GM21367 (cell line): ENCODE data around the gene C3orf52.
"Not testable (repeated sequence)": the region's sequence is repeated elsewhere in the genome, so short reads cannot be mapped to it uniquely, and the experiment has no call there.

Experiments used
- ATAC-seq: cut with Tn5 transposase; IDR thresholded peaks from one replicate; pipeline ENCODE4 v1.9.1; 2021; ENCODE audit not compliant: unreplicated experiment

C3orf52 gene, protein sequence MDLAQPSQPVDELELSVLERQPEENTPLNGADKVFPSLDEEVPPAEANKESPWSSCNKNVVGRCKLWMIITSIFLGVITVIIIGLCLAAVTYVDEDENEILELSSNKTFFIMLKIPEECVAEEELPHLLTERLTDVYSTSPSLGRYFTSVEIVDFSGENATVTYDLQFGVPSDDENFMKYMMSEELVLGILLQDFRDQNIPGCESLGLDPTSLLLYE

DNA sequence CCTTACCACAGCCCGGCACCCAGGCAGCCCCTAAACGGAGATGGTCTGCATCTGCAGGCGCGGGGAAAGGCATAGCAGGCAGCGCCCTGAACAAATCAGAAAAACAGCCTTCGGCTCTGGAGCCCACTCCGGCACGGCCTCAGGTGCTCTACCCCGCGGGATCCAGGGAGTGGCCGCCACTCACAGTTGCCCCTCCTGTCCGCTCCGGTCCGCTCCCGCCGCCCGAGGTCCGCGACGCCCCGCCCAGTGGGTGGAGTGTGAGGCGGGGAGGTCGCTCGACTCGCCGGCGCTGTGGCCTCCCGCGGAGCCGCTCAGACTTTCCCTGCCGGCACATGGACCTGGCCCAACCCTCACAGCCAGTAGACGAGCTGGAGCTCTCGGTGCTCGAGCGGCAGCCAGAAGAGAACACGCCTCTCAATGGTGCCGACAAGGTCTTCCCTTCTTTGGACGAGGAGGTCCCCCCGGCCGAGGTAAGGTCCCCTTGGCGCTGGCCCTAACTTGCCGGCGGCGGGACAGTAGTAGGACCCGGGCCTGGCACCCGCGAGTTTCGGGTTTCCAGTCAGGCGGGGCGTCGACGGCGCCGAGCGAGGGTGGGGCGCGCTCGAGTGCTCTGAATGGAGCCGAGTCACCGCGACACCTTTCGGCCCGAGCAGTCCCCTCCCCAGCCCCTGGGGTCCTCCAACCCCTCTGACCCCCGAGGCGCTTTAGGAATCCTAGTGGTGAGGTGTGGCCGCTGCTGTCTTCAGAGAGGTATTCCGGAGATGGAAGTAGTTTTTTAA is at the start of gene C3orf52:
C3orf52 (plus strand) TSS at position 314 of the 779 bp plus-strand sequence; CDS start at position 333, 19 bp downstream.
- peak; percentile 91 for ATAC-seq

DNA sequence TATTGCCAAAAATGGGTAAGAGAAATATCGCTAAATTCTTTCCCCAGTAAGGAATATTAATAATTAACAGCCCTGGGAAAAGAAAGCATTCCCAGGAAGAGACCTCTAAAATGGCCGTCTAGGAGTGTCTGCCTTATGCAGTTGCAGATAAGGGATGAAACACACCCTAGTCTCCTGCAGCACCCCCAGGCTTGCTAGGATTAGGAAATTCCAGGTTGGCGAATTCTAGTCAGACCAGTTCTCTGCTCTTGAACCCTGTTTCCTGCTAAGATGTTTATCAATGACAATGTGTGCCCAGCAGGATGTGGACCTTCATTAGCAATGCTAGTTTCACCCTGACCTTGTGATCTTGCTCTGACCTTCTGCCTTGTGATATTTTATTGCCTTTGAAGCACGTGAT is 49.0 kb upstream of the C3orf52 start:
- not testable (repeated sequence) for ATAC-seq

- no peak for ATAC-seq
Measured at GRCh38 chr3:112038863-112039262, 47.3 kb upstream of the C3orf52 start.

DNA sequence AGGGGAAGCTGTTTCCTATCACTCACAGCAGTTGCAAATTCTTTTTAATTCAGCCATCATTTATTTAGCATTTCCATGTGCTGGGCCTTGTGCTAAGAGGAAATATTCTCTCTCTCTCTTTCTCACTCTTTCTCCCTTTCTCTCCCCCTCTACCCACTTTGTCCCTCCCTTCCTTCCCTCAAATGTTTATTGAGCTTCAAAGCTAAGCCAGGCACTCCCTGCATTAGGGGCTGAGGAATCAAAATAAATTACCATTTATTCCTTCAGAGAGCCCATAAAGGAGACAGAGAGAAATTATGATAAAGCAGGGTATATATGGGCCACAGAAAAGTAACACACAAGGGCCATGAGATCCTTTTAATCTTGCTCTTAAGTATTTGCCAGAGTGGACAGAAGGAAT is 44.9 kb upstream of the C3orf52 start:
- no peak for ATAC-seq

DNA sequence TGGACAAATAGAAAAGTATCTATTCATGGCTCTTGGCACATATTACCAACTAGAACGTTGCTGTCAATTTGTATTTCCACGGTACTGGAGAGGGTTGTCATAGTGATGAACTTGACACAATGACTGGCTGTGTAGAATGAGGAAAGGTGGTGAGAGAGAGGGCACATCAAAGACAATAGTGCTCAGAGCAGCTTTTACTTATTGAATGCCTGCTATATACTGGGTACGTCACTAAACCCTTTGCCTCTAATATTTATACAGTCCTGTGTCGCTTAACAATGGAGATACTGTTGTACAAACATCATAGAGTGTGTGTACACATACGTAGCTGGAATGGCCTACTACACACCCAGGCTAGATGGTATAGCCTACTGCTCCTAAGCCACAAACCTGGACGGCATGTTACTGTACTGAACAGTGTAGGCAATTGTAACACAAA is 43.3 kb upstream of the C3orf52 start:
- ATAC-seq: no peak

GRCh38 chr3:112043621-112044201 is 42.5 kb upstream of the C3orf52 start:
- ATAC-seq: peak; percentile 89

GRCh38 chr3:112046599-112046998 is 39.6 kb upstream of the C3orf52 start:
- no peak for ATAC-seq

DNA sequence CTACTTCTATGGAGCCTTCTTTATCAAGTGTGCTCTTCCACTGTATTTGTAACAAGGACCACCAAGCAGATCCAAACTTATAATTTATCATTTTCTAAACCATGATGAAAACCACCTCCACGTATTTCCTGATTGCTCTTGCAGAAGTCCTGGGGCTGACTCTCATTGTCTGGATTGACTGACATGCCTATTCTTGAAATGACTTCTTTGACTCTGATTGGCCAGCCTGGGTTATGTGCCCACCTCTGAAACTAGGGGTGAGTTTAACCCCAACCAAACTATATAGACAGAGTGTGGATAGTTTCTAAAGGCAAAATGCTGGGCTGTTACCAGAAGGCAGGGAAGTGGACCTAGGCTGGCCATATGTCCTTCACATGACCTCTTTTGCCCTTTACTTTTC is 38.9 kb upstream of the C3orf52 start:
- no peak for ATAC-seq

- ATAC-seq: no peak
Measured at GRCh38 chr3:112048911-112049310, 37.3 kb upstream of the C3orf52 start.

- ATAC-seq: no peak
Measured at GRCh38 chr3:112053229-112053628, 33.0 kb upstream of the C3orf52 start.

DNA sequence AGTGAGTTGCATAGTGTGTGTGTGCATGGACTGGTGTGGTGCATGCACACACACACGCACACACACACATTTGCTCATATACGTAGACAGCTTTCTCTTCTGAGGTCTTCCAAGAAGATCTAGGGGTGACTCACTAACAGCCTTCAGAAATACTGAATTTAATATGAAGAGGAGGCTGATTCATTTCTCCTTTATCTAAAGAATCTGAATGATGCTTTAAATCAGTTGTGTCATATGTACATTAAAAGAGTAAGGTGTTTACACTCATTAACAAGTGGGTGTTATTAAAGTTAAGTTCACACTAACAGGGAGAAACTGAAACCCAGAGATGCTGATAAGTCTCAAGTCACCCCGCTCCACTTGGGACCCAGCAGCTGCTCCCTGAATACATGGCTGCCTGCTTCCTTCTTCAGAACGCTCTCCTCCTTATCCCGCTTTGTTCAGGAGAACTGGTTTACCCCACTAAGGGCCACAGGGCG is 29.7 kb upstream of the C3orf52 start:
- ATAC-seq: no peak

DNA sequence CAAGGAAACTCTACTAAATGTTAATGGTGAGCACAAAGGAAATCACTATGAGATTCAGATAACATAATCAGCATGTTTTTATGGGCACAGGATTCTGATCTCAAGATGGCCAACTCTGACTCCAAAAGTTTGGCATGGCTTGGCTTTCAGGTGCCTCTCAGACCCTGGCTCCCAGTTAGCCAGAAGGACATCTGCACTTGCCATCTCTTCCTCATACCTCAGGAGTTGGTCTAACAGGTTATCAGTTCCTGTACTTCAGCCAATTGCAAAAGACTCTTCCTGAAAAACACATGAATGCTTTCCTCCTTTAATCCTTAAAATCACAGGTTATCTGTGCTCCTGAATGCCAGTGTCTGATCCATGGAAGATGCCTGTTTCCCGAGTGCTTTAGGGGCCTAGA is 26.7 kb upstream of the C3orf52 start:
- ATAC-seq: no peak

DNA sequence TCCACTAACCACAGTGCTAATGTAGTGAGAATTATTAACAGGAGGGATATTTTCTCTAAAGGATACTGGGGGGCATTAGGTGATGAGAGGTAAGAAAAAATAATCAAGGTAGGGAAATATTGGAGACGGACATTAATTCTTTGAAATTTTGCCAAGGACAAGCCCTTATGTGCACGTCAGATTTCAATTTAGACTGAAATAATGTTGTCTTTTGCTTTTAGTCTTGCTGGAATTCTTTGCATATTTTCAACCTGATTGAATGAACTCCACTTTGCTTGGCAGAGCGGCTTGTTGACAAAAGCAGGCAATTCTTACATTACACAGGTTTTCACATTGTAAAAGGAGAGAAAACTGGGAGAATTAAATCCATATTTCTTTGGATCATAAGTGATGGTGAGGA is 25.0 kb upstream of the C3orf52 start:
- no peak for ATAC-seq

- not testable (repeated sequence) for ATAC-seq
Measured at GRCh38 chr3:112072387-112073060, 13.7 kb upstream of the C3orf52 start.

DNA sequence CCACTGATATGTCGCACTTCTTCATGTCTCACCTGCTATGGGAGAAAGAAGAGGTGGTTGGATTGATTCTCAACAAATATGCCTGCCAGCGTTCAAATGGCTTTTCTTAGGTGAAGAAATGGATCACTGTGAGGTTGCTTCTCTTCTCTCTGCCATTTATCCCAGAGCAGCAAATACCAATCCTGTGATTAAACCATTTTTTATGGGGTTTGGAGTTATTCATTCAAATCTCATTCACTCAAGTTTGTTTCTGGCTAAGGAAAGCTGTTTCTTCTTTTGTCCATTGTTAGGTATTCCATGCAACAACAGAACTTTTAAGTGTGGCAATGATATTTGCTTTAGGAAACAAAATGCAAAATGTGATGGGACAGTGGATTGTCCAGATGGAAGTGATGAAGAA is 12.2 kb upstream of the C3orf52 start:
- ATAC-seq: no peak

DNA sequence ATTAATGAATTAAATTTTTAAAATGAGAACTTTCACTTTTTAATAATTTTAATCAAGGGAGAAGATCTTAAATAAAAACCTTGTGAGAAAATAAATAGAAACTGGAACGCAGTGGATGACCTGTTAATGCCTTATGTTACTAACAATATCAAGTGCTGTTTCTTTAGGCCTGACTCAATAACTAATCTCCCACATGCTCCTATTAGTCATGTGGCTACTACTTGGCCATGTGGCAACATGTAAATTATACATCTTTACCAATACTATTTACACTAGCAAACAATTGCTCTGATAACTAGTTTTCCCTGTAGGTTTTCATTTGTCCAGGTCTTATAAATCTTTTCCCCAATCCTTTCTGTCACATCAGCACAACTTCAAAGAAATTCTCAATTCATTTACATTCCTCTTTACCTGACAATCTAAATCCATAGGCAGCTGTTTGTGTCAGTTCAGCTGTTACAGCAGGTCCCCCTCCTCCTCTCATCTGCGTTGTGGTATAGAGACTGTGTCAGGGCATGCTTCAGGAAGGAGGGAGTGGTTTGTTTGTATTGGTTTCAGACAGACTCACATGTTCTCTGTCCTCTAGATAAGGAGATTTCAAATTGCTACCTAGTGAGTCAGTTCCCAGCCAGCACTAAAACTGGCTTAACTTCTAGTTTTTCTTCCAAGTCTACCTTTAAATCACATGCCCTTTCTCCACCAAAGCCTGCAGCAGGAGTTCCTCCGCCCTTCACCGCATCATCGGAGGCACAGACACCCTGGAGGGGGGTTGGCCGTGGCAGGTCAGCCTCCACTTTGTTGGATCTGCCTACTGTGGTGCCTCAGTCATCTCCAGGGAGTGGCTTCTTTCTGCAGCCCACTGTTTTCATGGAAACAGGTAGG is 11.3 kb upstream of the C3orf52 start:
- ATAC-seq: no peak

DNA sequence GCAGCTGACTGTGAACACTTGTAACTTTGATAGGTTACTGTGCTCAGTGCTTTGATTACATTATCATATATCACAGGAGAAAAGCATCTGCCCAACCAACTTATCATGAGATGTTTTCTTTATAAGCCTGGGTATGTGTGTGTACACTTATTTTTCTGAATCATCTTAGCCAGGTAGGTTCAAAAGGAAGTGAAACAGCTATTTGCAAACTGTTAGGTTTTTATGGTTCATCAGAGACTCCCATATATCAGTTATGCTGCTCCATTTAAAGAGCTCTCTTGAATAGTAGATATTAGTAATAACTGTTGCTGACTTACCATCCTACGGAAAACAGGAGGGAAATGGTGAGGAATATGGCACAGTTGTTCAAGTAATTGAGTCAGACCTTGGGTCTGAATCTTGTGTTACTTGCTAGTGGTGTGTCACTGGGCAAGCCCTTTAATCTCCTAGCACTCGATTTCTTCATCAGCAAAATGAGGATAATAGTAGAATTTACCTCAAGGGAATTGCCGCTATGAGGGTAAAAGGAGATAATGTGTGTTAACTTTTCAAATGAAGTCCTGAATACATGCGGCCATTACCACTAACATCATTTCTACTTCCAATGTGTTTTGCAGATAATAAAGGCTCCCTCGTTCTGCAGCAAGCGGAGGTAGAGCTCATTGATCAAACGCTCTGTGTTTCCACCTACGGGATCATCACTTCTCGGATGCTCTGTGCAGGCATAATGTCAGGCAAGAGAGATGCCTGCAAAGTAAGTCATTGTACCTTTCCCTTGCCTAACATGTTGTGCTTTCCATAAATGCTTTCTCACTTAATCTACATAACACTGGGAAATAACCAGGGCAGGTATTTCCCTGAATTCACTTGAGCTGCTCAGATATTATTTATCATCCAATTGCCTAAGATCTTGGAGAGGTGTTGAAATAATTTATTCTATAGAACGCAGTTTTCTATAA is 7.8 kb upstream of the C3orf52 start:
- no peak for ATAC-seq

DNA sequence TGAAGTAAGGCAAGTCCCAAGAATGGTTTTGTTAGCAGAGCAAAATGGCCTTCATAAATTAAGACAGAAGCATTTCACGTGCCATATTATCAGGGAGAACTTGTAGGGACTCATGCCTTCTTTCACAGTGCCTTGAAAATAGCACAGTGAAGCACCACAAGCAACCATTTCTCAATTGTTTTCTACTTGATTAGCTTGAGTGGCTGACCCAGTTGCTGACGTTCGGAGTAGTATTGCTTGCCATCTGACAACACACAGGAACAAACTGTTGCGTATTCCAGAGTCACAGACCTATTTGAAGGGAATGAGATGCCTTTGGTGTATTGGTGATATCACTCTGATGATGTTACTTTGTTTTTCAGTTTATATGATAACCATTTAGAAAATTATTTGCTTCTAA is 3.0 kb upstream of the C3orf52 start:
- ATAC-seq: no peak

GRCh38 chr3:112084980-112085705 is 1.0 kb upstream of the C3orf52 start:
- ATAC-seq: no peak
